CD4-positive, alpha-beta T cell treated with Interleukin-6 for 4 hours (primary cell): ENCODE results near the gene STK40.

Experiments used
- DNase-seq: peaks from one replicate; pipeline ENCODE4 v3.0.0-alpha.2; 2020; ENCODE audit warnings: mixed read lengths

STK40 gene

DNA sequence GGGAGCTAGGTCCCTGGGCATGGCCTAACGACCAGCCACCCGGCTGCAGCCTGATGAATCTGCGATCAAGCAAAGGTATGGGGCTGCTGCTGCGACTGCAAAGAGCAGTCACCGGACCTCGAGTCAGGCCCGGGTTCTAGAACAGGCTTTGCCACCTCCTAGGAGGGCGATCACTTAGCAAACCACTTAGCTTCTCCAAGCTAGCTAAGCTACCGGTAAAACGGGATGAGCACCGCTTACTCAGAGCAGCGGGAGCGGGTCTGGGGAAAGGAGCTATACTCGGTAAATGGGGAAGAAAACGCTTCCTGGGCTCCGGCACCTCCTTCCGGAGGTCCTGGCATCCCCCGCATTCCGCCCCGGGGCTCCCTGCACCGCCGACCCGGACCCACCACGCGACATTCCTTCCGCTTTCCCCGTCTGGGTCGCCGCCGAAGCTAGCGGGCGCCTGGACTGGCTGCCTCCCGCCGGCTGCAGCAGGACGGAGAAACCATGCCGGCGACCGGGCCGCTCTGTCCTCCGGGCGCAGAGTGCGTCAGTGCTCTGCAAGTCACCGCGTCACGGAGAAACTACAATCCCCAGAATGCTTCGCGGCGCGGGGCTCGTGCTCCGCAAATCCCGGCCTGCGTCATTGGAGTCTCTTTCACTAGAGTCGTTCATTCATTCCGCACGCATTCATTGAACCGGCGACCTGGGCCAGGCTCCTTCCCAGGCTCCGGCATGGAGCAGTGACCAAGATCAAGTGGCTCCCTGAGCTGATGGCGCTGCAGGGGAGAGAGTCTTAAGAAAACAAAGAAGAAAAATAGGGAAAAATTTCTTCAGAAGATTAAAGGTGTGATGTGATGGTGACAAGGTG, 11.9 kb upstream of the STK40 start, which contains the start of gene LSM10:
Gene LSM10 (minus strand): TSS at position 531 of the 853 bp plus-strand sequence. CDS start 3,779 bp downstream, outside the sequence.
- DNase-seq = peak; percentile 92

DNA sequence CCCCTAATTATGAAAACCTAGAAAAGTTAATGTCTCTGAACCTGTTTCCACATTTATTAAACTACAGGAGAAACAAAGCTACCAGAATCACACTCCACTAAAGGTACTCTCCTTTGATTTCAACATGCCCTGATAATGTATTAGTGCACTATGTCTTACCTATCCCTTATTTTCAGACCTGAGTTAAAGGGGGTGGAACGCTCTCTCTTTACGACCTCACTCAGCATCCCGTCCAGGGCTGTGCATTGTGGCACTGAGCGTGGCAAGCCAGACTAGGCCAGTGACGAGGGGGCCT, 11.3 kb upstream of the STK40 start:
- no peak for DNase-seq

DNA sequence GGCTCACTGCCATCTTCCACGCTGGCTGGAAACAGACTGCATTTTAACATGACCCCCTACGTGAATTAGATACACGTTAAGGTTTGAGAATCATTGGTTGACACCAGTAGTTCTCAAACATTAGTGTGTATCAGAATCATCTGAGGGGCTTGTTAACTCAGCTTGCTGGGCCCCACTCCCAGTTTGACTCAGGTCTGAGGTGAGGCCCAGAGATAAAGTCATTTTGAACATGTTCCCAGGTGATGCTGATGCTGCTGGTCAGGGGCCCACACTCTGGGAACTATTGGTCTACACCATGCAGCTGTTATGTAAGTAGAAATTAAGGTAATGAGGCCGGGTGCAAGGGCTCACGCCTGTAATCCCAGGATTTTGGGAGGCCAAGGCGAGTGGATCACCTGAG, 10.6 kb upstream of the STK40 start:
- no peak for DNase-seq

DNA sequence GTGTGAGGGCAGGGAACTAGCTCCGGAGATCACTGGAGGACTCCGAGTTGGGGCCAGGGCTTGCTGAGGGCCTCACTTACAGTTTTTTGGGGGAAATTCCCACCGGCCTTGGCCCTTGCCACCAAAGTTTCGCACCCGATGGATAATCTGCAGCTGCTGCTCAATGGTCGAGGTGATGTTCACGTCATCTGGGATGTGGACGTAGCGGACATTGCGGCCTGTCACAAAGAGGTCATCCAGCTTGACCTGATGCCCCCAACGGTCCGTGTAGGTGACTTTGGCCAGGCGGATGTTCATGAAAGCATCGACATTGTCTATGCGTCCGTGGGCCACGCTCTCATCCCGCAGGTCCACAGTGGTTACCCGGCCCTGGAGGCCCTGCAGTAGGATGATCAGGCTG, 8.0 kb upstream of the STK40 start:
- no peak for DNase-seq

DNA sequence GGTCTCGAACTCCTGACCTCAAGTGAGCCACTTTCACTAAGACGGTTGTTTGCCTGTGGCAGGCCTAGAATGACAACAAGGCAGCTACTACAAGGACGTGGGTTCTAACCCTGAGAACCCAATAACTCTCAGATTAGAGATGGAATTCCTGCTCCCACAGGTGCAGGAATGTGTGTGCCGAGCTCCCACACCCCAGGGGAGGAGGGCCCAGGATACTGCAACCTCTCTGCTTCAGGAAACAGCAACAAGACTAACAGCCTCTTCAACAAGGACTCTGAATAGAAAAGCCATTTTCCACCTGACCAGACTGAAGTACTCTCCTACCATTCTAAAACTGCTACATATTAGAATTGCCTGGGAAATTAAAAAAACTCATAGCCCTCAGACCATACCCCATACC, 7.1 kb upstream of the STK40 start:
- DNase-seq = no peak

DNA sequence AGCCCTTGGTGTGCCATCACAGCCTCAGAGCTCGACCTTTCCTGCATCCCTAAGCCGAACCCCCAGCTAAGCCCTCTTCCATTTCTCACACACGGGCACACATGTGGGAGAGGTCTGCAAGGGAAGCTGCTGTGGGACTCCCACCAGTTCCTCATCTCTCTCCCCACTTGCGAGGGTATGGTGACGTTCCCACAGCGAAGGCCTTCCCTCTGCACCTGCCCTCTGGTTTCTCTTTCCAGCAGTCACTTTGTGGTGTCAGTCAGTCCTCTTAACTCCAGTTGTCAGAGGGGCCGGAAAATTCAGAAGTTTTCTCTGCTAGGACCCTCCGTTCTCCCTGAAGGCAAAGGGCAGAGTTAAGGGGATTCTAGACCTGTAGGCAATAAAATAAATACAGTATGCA, 5.5 kb upstream of the STK40 start:
- no peak for DNase-seq

DNA sequence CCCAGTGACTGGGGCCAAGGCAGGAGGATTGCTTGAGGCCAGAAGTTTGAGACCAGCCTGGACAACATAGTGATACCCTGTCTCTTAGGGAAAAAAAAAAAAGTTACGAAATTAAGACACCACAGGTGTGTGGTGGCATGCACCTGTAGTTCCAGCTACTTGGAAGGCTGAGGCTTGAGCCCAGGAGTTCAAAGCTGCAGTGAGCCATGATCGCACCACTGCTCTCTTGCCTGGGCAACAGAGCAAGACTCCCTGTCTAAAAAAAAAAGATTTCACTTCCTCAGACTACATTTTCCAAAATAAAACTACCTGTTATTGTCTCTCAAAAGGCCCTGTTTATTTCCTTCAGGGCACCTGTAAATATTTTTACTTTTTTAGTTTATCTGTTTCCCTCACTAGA, 4.7 kb upstream of the STK40 start:
- no peak for DNase-seq

DNA sequence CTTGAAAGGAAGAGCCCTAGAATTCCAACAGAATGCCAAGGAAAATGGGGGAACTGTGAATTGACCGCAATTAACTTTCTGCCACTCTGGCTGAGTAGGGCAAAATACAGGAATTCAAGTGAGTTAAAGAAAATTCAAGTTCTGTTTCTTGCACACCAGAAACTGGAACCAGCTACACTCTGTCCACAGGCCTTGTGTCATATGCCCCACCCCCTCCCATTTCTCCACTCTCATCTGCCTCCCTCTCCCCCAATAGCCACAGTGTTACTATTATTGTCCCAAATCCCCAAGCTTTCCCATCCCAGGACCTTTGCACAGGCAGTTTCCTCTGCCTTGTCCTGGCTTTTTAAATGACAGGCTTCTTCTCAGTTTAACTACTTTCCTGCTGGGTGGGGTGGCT, 4.3 kb upstream of the STK40 start:
- DNase-seq = no peak

DNA sequence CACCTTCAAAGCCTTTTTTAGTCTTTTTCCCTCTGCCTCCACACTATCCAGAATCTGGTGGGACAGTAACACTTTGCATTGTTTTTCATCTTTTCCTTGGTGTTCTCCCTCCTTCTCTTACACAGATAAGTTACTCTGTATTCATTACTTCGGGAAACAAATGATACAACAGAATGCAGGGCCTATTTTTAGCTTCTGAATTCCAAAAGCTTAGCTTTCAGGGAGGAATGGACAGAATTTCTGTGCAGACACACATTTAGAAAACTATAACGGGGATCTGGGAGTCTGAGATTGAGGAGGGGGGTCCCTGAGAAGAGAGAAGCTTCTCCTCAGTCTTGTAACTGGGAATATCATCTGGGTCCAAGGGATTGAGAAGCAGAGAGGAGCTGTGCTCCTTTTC, 3.5 kb upstream of the STK40 start:
- no peak for DNase-seq

DNA sequence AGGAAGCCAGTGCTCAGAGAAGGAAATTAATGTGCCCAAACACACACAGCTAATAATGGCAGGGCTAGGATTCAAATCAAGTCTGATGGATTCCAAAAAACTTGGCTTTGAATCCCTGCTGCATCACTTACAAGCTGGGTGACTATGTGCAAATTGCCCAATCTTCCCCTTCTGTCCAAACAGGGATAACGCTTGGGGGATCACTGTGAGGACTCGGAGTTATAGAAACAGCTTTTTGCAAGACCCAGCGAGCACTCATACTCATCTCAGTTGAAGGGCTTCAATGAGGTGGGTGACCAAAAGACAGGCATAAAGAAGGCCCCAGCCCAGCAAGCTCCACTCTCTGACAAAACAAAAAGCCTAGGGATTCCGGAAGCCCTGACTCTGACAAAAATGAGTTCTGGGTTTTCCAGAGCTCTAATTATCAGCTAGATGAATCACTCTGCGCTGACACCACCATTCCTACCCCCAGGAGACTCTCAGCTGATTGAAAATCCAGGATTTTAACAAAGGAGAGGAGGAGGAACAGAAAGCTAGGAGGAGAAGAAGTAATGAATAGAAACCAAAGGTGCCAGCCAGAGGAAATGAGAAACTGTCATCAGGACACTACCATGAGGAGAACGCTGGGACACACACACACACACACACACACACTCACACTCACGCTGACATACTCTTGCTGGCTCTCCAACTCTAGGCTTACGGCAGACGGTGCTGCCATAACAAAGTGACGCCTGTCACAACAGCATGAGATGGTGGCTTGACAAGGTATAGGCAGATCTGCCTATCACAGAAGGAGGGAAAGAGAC, 1.6 kb upstream of the STK40 start:
- no peak for DNase-seq

DNA sequence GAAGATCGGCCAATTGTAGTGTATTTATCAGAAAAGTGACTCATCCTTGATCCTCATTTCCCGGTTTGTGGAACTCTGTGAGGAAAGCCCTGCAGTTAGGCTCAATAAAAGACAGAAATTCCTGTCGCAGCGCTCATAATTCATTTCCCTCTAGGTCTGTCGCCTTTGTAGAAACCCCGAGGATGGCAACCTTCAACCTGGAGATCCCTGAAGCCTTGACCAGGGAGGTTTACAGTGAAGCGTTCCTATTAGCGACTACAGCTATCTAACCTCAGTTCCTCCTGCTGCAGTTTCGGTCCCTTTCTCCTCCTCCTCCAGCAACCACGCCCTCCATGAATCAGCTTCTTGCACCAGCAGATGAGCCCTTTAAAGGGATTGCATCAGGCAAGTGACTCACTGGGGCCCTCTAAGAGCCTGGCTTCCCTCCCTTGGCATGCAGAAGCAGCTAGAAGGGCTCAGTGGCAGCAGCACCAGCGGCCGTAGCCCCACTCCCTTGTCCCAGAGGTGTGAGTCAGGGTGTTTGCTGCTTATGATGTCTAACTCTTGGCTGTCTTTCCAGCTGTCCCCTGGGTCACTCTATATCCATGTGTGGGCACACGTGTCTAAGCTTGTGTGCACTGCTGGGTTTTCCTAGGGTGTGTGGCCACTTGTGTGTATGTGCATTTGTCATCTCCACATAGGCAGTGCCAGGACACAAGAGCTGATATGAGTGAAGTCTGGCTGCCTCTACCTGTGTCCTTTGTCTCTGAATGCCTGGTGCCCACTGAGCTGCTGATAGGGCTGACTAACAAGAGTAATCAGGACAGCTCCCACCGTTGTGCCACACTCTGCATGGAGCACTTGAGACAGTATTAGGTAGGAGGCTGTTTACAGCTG, 779 bp upstream of the STK40 start:
- DNase-seq = peak; percentile 94

DNA sequence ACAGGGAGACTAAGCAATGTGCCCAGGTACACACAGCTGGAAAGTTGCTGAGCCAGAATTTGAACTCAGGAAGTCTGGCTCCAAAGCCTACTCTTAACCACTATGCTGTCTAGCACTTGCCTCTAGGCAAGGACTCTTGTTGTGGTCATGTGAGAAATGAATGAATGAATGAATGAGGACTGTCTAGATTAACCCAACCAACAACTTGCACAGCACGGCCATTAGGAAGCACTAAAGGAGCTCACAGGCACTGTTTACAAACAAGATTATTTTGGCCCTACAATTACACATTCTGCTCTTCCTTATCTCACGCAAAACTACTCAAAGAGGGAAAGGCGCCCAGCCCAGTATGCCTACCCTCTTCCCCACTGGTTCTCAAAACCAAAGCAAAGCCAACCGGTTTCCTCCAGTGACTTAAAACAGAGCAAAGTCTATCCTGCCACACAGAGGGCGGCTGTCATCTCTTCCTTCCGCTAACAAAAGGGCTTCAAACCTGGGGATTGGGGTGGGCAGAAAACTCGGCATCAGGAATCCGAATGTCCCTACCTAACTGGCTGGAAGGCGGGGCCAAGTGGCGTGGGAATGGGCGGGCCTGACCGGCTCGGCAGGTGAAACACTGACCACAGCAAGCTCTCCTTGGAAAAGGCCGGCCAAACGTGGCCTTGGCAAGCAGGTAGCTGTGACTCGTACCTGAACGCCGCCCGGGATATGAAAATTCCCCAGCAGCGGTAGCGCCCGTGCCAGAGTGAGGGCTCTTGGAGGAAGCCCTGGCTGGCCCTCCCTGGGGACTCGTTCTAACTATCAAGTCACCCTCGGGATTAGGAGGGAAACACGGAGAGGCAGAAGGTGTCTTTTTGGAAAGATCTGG, 948 bp downstream of the STK40 start:
- DNase-seq = peak; percentile 52

DNA sequence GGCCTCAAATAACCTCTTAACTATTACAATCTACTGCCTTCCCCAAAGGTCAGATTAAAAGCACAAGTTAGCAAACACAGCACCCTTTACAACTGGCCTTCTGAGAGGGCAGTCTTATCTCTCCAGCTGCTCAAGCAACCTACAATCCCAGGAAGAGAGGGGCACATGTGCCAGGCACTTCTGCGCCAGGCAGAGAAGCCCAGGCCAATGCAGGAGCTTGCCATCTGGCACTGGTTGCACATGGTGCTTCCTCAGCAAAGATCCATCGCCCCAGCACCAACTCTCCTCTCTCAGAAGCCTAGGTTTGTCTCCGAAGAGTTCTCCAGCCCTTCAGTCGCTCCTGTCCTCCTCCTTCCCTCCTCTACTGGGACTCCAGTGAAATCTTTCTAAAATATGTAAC, 2.5 kb downstream of the STK40 start:
- DNase-seq = no peak

DNA sequence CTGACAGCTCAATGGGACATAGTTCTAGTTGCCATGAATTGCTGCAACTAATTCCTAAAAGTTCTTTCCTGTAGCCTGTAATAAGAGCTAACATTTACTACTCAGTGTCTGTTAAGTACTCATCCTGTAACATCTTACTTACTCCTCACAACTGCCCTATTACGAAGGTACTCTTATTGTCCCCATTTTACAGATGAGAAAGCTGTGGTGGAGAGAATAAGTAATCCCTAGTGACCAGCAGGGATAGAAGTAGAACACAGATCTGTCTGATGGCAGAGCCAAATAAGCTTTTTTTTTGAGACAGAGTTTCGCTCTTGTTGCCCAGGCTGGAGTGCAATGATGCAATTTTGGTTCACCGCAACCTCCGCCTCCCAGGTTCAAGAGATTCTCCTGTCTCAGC, 3.1 kb downstream of the STK40 start:
- no peak for DNase-seq

DNA sequence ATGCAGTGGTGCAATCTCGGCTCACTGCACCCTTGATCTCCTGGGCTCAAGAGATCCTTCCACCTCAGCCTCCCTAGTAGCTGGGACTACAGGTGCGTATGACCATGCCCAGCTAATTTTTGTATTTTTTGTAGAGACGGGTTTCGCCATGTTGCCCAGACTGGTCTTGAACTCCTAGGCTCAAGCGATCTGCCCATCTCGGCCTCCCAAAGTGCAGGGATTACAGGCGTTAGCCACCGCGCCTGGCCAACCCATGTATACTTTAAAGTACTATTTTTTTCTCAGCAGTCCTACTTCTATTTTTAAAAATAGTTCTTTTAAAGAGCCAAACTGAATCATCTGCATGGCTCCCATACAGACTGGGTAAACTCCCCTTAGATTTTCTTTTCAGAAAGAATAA, 3.5 kb downstream of the STK40 start:
- DNase-seq = no peak

DNA sequence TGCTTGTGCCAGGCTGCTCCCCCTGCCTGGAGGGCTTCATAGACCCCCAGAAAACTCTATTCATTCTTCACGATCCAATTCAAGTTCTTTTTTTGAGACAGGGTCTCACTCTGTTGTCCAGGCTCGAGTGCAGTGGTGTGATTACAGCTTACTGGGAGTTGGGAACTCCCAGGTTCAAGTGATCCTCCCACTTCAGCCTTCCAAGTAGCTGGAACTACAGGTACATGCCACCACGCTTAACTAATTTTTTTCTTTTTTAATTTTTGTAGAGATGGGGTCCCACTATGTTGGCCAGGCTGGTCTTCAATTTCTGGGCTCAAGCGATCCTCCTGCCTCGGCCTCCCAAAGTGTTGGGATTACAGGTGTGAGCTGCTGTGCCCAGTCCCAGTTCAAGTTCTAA, 4.3 kb downstream of the STK40 start:
- DNase-seq = no peak

DNA sequence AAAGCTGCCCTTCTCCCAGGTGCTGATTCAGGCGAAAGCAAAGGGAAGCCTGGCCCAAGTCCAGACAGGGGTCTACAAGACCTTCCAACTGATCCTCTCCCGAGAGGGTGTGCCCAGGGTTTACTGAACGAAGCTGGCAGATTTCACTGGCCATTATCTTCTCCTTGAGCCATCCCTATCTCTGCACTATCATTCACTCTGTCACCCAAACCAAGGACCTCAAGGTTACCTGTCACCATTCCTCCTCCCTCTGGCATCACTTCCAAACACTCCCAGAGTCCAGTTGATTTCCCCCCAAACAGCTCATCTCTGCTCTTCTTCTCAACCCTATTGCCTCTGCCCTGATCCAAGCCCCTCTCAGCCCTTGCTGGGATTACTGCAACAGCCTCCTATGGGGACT, 4.9 kb downstream of the STK40 start:
- no peak for DNase-seq

DNA sequence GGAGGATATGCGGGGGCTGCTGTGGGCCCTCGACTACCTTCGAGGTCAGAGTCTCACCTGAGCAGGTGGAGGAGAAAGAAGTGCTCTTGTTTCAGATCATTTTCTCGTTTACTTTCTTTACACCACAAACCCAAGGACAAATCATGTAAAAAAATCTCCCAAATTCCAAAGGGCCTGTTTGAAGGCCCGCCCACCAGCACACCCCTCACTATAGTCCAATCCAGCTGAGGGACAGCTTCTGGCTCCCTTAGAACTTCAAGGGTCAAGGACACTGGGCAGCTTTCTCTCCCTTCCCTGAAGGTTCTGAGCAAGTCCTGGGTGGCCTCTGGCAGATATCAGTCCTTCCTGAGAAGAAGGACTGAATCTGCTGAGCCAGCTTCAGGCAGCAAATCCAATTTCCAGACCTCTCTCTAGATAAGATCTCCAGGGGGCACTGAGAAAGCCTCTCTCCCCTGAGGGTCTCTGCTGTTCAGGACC, 5.5 kb downstream of the STK40 start:
- no peak for DNase-seq

DNA sequence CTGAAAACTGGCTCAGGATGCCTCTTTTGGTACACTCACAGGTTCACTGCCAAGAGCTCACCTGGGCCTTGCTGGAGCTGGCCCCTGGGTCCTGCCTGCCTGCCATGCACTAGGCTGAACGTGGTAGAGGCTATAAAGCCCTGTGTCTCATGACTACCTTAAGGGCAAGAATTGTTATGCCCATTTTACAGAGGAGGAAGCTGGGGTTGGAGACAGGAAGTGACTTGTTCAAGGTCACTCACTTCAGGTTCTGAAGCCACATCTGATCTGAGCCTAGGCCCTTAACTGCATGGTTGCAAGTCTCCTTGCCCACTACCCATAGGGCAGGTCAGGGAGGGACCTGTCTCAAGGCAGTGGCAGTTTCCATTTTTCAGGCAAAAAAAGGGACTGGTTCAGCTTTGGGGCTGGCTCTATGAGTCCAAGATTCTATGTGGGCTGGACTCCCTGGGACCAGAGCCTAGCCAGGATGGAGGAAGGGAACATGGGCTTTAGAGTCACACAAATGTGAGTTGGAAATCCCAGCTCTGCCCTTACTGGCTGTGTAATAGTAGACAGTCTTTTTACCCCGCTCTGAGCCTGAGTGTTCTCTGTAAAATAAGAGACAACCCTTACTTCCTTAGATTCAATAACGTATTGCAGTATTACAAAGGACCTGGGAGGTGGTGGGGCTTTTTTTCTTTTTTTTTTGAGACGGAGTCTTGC, 7.8 kb downstream of the STK40 start:
- DNase-seq = no peak

DNA sequence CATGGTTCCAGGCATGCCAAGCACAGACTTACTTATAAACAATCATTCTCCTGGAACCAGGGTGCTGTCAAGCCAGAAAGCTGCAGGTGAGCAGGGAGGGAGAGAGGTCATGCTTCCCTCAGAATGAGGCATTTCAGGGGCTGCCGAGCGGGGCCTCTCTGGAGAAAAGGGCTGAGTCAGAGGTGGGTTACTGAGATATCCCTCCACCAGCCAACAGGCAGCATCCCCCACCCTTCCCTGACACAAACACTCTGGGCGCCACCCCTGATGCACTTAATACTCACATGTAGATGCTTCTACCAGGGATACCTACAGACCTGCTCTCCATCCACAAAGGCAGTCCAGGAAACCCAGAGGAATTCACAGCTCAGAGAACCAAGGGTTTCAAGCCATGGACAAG, 13.1 kb downstream of the STK40 start:
- DNase-seq = no peak

DNA sequence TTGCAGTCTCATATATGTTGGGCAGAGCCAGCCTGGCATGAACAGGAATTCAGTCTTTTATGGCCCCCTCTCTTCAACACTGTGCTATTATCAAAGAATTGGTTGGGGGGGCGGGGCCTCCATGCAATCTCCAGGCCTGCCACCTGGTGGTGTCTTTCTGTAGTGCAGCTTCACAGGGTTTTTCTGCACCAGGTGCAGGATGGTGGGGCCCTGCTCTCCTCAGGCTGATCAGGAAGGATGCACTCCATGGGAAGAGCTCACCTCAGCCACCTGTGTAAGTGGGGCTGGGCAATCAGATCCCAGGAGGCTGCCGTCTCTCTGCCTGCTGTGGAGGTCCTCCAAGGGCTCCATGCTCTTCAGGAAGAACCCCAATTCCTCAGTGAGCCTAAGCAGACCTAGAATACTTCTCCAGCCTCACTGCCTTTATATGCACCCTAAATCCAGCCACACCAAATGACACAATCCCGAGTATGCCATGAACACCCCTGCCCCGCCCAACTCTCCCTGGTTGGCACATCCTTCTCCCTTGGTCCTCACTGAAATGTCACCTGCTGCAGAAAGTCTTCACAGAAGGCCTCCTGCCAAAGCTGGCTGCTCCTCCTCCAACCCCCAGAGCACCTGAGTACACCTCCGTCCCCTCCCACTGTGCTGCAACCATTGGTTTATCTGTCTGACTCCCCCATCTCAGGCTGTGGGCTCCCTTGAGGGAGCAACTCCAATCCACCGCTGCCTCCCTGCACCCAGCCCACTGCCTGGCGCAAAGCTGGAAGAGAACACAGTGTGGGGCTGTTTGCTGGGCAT, 16.5 kb downstream of the STK40 start:
- peak; percentile 88 for DNase-seq
